Karpas-422 (cell line): ENCODE measurements around the gene ATP11A. TPM values are rescaled to one million over a fixed set of nuclear protein-coding genes. Genes with fewer than 3 reads are reported as not detected.

Experiments used
- DNase-seq: peaks from one replicate; pipeline ENCODE4 v3.0.0-alpha.2; 2015
- H2AFZ ChIP-seq: fragments of 200-600 bp; sonication (generic); 2 replicates; pipeline ENCODE4 v1.6.1; 2014; ENCODE audit warnings: antibody characterized with exemption, low read length, mixed read lengths
- H3K27ac ChIP-seq: fragments of 200-600 bp; sonication (generic); 2 replicates; pipeline ENCODE4 v1.5.1; 2014; ENCODE audit warnings: mild to moderate bottlenecking, low read length, moderate library complexity
- H3K27me3 ChIP-seq: fragments of 200-600 bp; sonication (generic); 2 replicates; pipeline ENCODE4 v1.6.1; 2014; ENCODE audit warnings: low read length, mixed read lengths
- H3K36me3 ChIP-seq: fragments of 200-600 bp; sonication (generic); 2 replicates; pipeline ENCODE4 v1.6.1; 2014; ENCODE audit warnings: low read length, mixed read lengths; ENCODE audit not compliant: insufficient read depth
- H3K4me1 ChIP-seq: fragments of 200-600 bp; sonication (generic); 2 replicates; pipeline ENCODE4 v1.6.1; 2014; ENCODE audit warnings: mild to moderate bottlenecking, low read length, mixed read lengths
- H3K4me2 ChIP-seq: fragments of 200-600 bp; sonication (generic); 2 replicates; pipeline ENCODE4 v1.6.1; 2014; ENCODE audit warnings: low read length, low read depth, mild to moderate bottlenecking; ENCODE audit not compliant: poor library complexity, severe bottlenecking
- H3K4me3 ChIP-seq: fragments of 200-600 bp; sonication (generic); 2 replicates; pipeline ENCODE4 v1.5.1; 2014; ENCODE audit warnings: mild to moderate bottlenecking, antibody characterized with exemption, low read length, mixed read lengths
- H3K79me2 ChIP-seq: fragments of 200-600 bp; sonication (generic); 2 replicates; pipeline ENCODE4 v1.6.1; 2014; ENCODE audit warnings: mild to moderate bottlenecking, low read length, mixed read lengths
- H3K9ac ChIP-seq: fragments of 200-600 bp; sonication (generic); 2 replicates; pipeline ENCODE4 v1.6.0; 2014; ENCODE audit warnings: low read length
- H3K9me2 ChIP-seq: fragments of 200-600 bp; sonication (generic), shearing (Covaris generic); replicated peaks from 2 replicates; pipeline ENCODE4 v1.6.0; 2014; ENCODE audit warnings: mild to moderate bottlenecking, low read length, moderate library complexity; ENCODE audit not compliant: insufficient read depth
- H3K9me3 ChIP-seq: fragments of 300-700, 200-600 bp; sonication (generic); 2 replicates; pipeline ENCODE4 v1.6.1; 2014; ENCODE audit warnings: low read length, mixed read lengths
- H4K20me1 ChIP-seq: fragments of 200-600 bp; sonication (generic); 2 replicates; pipeline ENCODE4 v1.6.1; 2014; ENCODE audit warnings: mild to moderate bottlenecking, antibody characterized with exemption, low read length, low read depth; ENCODE audit not compliant: insufficient read depth
- total RNA-seq: library from RNA; depleted of rRNA; stranded (reverse); fragments of >200 nt; shearing (Covaris generic); gene quantifications from 2 replicates; pipeline ENCODE4 v1.2.3, GENCODE V29; 2014; ENCODE audit warnings: low replicate concordance

Gene ATP11A
- total RNA-seq, 1 experiment from 2014 or later, result 0.11 TPM

GRCh38 chr13:112661291-112661690 is 28.5 kb upstream of the ATP11A start:
- Histone ChIP-seq H3K36me3 (no peaks in the 10 kb centered on the region), H3K27ac (no peak overlapping the region), H3K27me3 (no peaks in the 10 kb centered on the region), H3K79me2 (no peaks in the 10 kb centered on the region), H3K4me2 (no peak overlapping the region), H3K4me3 (no peak overlapping the region), H3K9me3 (no peaks in the 10 kb centered on the region; the same call in 1 of the 2 replicates), H2AFZ (no peak overlapping the region), H3K9ac (no peak overlapping the region), H3K4me1 (no peaks in the 10 kb centered on the region), H3K9me2 (no peaks in the 10 kb centered on the region), H4K20me1 (no peaks in the 10 kb centered on the region)
- no peak for DNase-seq

- no peaks in the 10 kb centered on the region; the same call in 1 of the 2 replicates for H3K9me3 ChIP-seq
- H3K9me2 ChIP-seq, result no peaks in the 10 kb centered on the region
- DNase-seq, result no peak
- no peak overlapping the region for H3K27ac ChIP-seq
- no peaks in the 10 kb centered on the region for H4K20me1 ChIP-seq
- no peaks in the 10 kb centered on the region for H3K27me3 ChIP-seq
- H3K36me3 ChIP-seq, result no peaks in the 10 kb centered on the region
- no peaks in the 10 kb centered on the region for H3K4me1 ChIP-seq
- H3K9ac ChIP-seq, result no peak overlapping the region
- no peak overlapping the region for H3K4me3 ChIP-seq
- no peak overlapping the region for H3K4me2 ChIP-seq
- H3K79me2 ChIP-seq, result no peaks in the 10 kb centered on the region
- H2AFZ ChIP-seq, result no peak overlapping the region
Measured at GRCh38 chr13:112664501-112665203, 25.2 kb upstream of the ATP11A start.

GRCh38 chr13:112668924-112669323 is 20.9 kb upstream of the ATP11A start:
- no peak overlapping the region for H2AFZ ChIP-seq

GRCh38 chr13:112669881-112670499 is 19.8 kb upstream of the ATP11A start:
- Histone ChIP-seq H3K27me3 (no peaks in the 10 kb centered on the region), H2AFZ (no peak overlapping the region), H3K4me1 (no peaks in the 10 kb centered on the region), H3K4me2 (no peak overlapping the region), H3K9me2 (no peaks in the 10 kb centered on the region), H3K9me3 (no peaks in the 10 kb centered on the region; the same call in 1 of the 2 replicates), H3K9ac (no peak overlapping the region), H3K79me2 (no peaks in the 10 kb centered on the region), H4K20me1 (no peaks in the 10 kb centered on the region), H3K27ac (no peak overlapping the region), H3K36me3 (no peaks in the 10 kb centered on the region), H3K4me3 (no peak overlapping the region)
- no peak for DNase-seq

More at GRCh38 chr13:112668924-112669323, 20.9 kb upstream of the ATP11A start:
- DNase-seq, result no peak
- Histone ChIP-seq H3K4me1 (no peaks in the 10 kb centered on the region), H3K27me3 (no peaks in the 10 kb centered on the region), H3K9me2 (no peaks in the 10 kb centered on the region), H3K9me3 (no peaks in the 10 kb centered on the region; the same call in 1 of the 2 replicates), H3K9ac (no peak overlapping the region), H3K27ac (no peak overlapping the region), H4K20me1 (no peaks in the 10 kb centered on the region), H3K36me3 (no peaks in the 10 kb centered on the region), H3K4me2 (no peak overlapping the region), H3K4me3 (no peak overlapping the region), H3K79me2 (no peaks in the 10 kb centered on the region)

- Histone ChIP-seq H3K4me3 (no peak overlapping the region), H3K4me1 (no peaks in the 10 kb centered on the region), H3K4me2 (no peak overlapping the region), H3K9ac (no peak overlapping the region), H3K36me3 (no peaks in the 10 kb centered on the region), H4K20me1 (no peaks in the 10 kb centered on the region), H3K9me2 (no peaks in the 10 kb centered on the region), H2AFZ (no peak overlapping the region), H3K27ac (no peak overlapping the region), H3K79me2 (no peaks in the 10 kb centered on the region), H3K9me3 (no peaks in the 10 kb centered on the region; the same call in 1 of the 2 replicates), H3K27me3 (no peaks in the 10 kb centered on the region)
- no peak for DNase-seq
Measured at GRCh38 chr13:112670864-112671263, 19.0 kb upstream of the ATP11A start.

GRCh38 chr13:112671359-112671758 is 18.5 kb upstream of the ATP11A start:
- H3K9me2 ChIP-seq, result no peaks in the 10 kb centered on the region
- H3K27ac ChIP-seq, result no peak overlapping the region
- no peaks in the 10 kb centered on the region for H3K4me1 ChIP-seq
- no peaks in the 10 kb centered on the region for H3K79me2 ChIP-seq
- H2AFZ ChIP-seq, result no peak overlapping the region
- no peak for DNase-seq
- H3K9me3 ChIP-seq, result no peaks in the 10 kb centered on the region
- no peak overlapping the region for H3K4me2 ChIP-seq
- no peak overlapping the region for H3K4me3 ChIP-seq
- H3K27me3 ChIP-seq, result no peaks in the 10 kb centered on the region
- H3K36me3 ChIP-seq, result no peaks in the 10 kb centered on the region
- no peak overlapping the region for H3K9ac ChIP-seq
- H4K20me1 ChIP-seq, result no peaks in the 10 kb centered on the region

GRCh38 chr13:112672651-112673284 is 17.1 kb upstream of the ATP11A start:
- Histone ChIP-seq H2AFZ (no peak overlapping the region), H3K4me3 (no peak overlapping the region), H3K9ac (no peak overlapping the region), H4K20me1 (no peaks in the 10 kb centered on the region), H3K9me2 (no peaks in the 10 kb centered on the region), H3K27me3 (no peaks in the 10 kb centered on the region), H3K79me2 (no peaks in the 10 kb centered on the region), H3K27ac (no peak overlapping the region), H3K4me2 (no peak overlapping the region), H3K36me3 (no peaks in the 10 kb centered on the region), H3K9me3 (no peaks in the 10 kb centered on the region), H3K4me1 (no peaks in the 10 kb centered on the region)
- no peak for DNase-seq
